Iris pigment epithelial cell (primary cell): Measurements from ENCODE around the gene PLA2G2C.
"Not testable (repeated sequence)": the region's sequence is repeated elsewhere in the genome, so short reads cannot be mapped to it uniquely, and the experiment has no call there.

ENCODE experiments used
- DNase-seq: peaks from one replicate; pipeline ENCODE4 v3.0.0-alpha.2; 2011; ENCODE audit warnings: low read depth

PLA2G2C gene

GRCh38 chr1:20130518-20130917 lies 55.8 kb downstream of the PLA2G2C start:
- DNase-seq = not testable (repeated sequence)

GRCh38 chr1:20126806-20127440 lies 59.4 kb downstream of the PLA2G2C start:
- DNase-seq = no peak

DNA sequence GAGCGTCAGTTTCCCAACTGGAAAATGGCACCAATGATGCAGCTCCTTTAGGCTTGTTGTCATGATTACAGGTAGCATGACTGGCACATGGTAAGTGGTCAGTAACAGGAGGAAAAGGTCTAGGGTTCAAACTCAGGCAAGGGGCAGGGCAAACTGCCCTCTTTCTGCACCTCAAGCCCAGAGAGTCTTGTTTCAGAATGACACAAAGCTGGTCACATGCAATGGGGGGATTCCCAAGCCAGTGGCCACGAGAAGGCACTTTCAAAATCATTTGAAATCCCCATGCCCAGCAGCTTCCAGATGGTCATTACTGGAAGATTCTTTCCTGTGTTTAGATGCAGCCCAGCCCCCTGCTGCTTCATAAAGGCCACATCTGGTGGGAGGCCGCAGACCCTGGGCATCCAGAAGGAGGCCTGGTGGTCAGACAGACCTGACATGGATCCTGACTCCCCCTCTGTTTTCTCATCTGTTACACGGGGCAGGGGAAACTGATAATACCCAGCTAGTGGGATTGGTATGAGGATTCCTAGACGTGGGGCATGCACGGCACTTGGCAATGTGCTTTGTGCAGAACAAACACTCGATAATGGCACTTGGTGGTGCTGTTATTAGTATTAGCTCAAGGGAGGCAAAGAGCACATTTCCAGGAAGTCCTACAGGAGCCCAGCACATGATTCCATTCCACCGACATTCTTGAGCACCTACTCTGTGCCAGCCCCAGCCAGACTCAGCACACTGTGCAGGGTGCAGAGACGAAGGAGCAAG lies 60.1 kb downstream of the PLA2G2C start:
- DNase-seq = no peak

- DNase-seq = no peak
Measured at GRCh38 chr1:20125100-20125499, 61.2 kb downstream of the PLA2G2C start.

- DNase-seq = peak; percentile 75
Measured at GRCh38 chr1:20124456-20125057, 61.8 kb downstream of the PLA2G2C start.

- DNase-seq = no peak
Measured at GRCh38 chr1:20123722-20124455, 62.4 kb downstream of the PLA2G2C start.

DNA sequence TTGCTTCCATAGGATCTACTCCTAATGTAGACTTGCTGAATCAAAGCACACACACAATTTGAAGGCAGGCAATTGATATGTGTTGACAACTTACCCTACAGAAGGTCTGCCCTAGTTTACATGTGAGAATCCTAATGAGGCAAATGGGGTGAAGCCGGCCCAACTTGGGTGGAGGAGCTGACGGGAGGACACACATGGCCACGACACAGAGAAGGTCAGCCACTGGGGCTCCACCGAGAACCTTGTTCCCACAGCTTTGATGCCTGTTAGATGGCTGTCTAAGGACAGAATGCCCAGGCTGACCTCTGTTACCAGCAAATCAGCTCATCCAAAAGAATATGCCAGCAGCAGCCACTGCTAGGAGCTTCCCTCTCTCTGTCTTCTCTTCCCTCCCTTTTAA lies 65.5 kb downstream of the PLA2G2C start:
- no peak for DNase-seq

GRCh38 chr1:20119347-20119746 lies 67.0 kb downstream of the PLA2G2C start, which contains the start of gene PLA2G2D:
Gene PLA2G2D (minus strand): TSS chr1:20119536. CDS start chr1:20119498, 38 bp downstream.
- DNase-seq = no peak

GRCh38 chr1:20117236-20117635 lies 69.1 kb downstream of the PLA2G2C start:
- no peak for DNase-seq

GRCh38 chr1:20115916-20116315 lies 70.4 kb downstream of the PLA2G2C start:
- DNase-seq = no peak

- no peak for DNase-seq
Measured at GRCh38 chr1:20115479-20115878, 70.8 kb downstream of the PLA2G2C start.

DNA sequence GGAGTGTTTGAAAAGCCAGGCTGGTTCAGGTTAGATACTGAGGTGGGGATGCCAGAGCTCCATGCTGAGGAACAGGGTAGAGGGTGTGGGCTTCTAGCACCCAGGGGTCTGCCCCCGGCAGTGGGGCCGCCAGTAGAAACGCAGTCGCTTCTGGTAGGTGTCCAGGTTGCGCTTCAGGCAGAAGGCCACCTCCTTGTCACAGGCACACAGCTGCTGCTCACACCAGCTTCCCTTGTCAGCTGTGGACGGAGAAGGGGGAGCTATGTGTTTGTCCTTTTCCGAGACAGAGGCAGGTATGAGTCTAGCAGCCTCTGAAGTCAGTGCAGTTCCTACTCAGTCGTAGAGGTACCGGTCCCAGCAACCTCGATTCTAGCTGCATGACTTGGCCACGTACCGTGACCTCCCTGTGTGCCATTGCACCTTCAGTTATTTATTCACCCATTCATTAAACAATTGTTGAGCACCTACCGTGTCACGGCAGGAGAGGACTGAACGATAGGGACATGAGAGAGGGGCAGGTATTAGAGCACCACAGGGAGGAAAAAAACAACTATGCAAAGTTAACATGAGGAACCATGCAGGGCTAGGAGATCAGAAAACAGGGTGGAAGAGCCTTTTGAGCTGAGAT lies 72.2 kb downstream of the PLA2G2C start:
- DNase-seq = no peak
